ENCODE results near the gene SATB2. TPM values are rescaled to one million over a fixed set of nuclear protein-coding genes. Genes with fewer than 3 reads are reported as not detected.

SATB2 gene
- total RNA-seq, 1 donor from 2014 or later = 3.9 TPM

GRCh38 chr2:199261936-199262335 is 195.8 kb downstream of the SATB2 start:
- ATAC-seq (no peak), DNase-seq (no peak)
- intact Hi-C loops (cut with DNase I) = no loop called here
- TF ChIP-seq CTCF (IDR thresholded peaks at IDR 0.05) = no peak
- no peaks in the 10 kb centered on the region for H3K27me3 ChIP-seq
- no peaks in the 10 kb centered on the region for H3K9me3 ChIP-seq
- no peak overlapping the region for H3K27ac ChIP-seq
- no peaks in the 10 kb centered on the region for H3K36me3 ChIP-seq
- H3K4me3 ChIP-seq = no peak overlapping the region
- no peaks in the 10 kb centered on the region for H3K4me1 ChIP-seq

GRCh38 chr2:199261239-199261638 is 196.5 kb downstream of the SATB2 start:
- no peak for ATAC-seq
- TF ChIP-seq CTCF (IDR thresholded peaks at IDR 0.05) = no peak
- no peak for DNase-seq

GRCh38 chr2:199259671-199260070 is 198.1 kb downstream of the SATB2 start:
- ATAC-seq (no peak), DNase-seq (no peak)
- Histone ChIP-seq H3K4me1 (no peaks in the 10 kb centered on the region), H3K27me3 (no peaks in the 10 kb centered on the region), H3K4me3 (no peak overlapping the region), H3K27ac (no peak overlapping the region), H3K9me3 (no peaks in the 10 kb centered on the region), H3K36me3 (no peaks in the 10 kb centered on the region)
- intact Hi-C loops (cut with DNase I) = no loop called here
- no peak for TF ChIP-seq CTCF (IDR thresholded peaks at IDR 0.05)

More at GRCh38 chr2:199261239-199261638, 196.5 kb downstream of the SATB2 start:
- Histone ChIP-seq H3K27ac (no peak overlapping the region), H3K9me3 (no peaks in the 10 kb centered on the region), H3K4me1 (no peaks in the 10 kb centered on the region), H3K27me3 (no peaks in the 10 kb centered on the region), H3K36me3 (no peaks in the 10 kb centered on the region), H3K4me3 (no peak overlapping the region)
- intact Hi-C loops (cut with DNase I) = no loop called here

- H3K36me3 ChIP-seq = no peaks in the 10 kb centered on the region
- no peak overlapping the region for H3K4me3 ChIP-seq
- no peak for ATAC-seq
- no peak overlapping the region for H3K27ac ChIP-seq
- H3K27me3 ChIP-seq = no peaks in the 10 kb centered on the region
- no peak for DNase-seq
- TF ChIP-seq CTCF (IDR thresholded peaks at IDR 0.05) = no peak
- no peaks in the 10 kb centered on the region for H3K4me1 ChIP-seq
- intact Hi-C loops (cut with DNase I) = no loop called here
- H3K9me3 ChIP-seq = no peaks in the 10 kb centered on the region
Measured at GRCh38 chr2:199258291-199258690, 199.4 kb downstream of the SATB2 start.

- Histone ChIP-seq H3K27me3 (no peaks in the 10 kb centered on the region), H3K27ac (no peak overlapping the region), H3K36me3 (no peaks in the 10 kb centered on the region), H3K9me3 (no peaks in the 10 kb centered on the region), H3K4me3 (no peak overlapping the region), H3K4me1 (no peaks in the 10 kb centered on the region)
- ATAC-seq (no peak), DNase-seq (no peak)
- TF ChIP-seq CTCF (IDR thresholded peaks at IDR 0.05) = no peak
- intact Hi-C loops (cut with DNase I) = no loop called here
Measured at GRCh38 chr2:199257261-199258224, 200.2 kb downstream of the SATB2 start.

All from upper lobe of right lung (tissue), 1 donor.